GM21717 (cell line): Measurements from ENCODE around the gene SOX13.

Experiments
- ATAC-seq: cut with Tn5 transposase; IDR thresholded peaks from one replicate; pipeline ENCODE4 v1.9.1; 2021; ENCODE audit warnings: mild to moderate bottlenecking, moderate library complexity; ENCODE audit not compliant: unreplicated experiment

SOX13 gene

DNA sequence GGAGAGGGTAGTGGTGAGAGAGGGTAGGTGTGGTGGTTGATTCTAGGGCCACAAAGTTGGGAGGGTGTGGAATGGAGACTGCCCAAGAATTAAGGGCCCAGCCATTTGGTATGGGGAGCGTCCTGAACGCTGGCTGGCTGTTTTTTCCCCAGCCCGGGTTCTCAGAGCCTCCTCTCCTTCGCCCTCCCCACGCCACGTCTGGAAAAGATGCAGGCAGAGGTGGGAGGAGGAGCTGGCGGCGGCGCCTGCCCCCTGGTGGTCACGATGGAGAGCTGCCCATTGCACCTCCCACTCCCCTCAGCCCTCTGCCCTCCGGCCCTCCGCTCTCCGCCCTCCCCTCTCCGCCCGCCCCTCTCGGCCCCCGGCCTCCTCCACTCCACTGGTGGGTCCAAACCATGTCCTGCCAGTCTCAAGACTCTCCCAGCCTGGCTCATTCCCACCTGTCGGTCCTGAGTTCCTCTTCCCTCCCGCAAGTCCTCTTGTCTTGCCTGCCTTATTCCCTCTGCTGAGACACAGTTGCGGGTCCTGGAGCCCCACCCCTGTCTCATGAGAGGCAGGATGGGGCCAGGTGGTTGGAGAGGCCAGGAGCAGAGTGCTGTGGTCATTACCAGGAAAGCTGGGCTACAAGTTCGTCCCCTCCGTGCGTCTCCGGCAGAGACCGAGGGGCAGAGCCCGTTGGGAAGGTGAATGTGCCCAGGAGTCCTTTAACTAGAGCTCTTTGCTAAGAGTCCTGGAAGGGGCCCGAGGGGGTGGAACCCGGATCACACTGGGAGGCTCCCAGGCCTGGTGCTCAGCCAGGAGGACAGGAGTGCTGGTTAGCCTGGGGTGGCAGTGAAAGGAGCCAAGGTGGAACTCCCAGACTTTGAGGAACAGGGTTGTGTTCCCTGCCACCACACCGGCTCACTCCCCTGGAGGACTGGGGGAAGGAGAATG lies 56.3 kb downstream of the SOX13 start:
- no peak for ATAC-seq

- ATAC-seq: no peak
These were observed 57.3 kb downstream of the SOX13 start for GRCh38 chr1:204130178-204130577.

- no peak for ATAC-seq
These were observed 58.3 kb downstream of the SOX13 start for GRCh38 chr1:204130981-204131892.

GRCh38 chr1:204131978-204132377 lies 59.1 kb downstream of the SOX13 start:
- no peak for ATAC-seq

DNA sequence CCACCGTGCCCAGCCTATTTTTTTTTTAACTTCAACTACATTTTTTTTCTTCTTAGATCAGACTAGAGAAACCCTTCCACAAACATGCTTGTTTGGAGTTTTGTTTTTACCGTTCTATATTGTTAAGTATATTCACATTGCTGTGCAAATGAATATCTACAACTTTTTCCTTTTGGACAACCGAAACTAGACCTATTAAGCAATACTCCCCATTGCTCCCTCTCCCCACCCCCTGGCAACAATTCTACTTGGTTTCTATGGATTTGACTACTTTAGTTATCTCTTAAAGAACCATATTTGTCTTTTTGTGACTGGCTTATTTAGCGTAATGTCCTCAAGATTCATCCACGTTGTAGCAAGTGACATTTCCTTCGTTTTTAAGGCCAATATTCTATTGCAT lies 59.8 kb downstream of the SOX13 start:
- no peak for ATAC-seq

DNA sequence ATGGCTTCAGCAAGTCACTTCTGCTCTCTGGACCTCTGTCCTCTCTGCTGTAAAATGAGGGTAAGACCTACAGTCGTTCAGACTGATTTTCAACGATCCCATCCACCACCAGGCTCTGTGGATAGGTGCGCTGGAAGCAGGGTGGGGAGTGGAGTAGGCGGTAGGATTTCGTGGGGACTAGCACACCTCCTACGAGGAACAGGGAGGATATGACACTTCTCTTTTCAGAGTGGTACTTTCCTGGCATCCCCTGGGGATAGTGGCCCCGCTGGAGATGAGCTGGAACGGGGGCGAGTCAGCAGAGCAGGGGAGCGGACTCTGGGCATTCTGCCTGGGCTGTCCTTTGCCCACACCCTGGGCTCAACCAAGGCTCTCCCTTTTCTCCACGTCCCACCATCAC lies 61.2 kb downstream of the SOX13 start:
- no peak for ATAC-seq

DNA sequence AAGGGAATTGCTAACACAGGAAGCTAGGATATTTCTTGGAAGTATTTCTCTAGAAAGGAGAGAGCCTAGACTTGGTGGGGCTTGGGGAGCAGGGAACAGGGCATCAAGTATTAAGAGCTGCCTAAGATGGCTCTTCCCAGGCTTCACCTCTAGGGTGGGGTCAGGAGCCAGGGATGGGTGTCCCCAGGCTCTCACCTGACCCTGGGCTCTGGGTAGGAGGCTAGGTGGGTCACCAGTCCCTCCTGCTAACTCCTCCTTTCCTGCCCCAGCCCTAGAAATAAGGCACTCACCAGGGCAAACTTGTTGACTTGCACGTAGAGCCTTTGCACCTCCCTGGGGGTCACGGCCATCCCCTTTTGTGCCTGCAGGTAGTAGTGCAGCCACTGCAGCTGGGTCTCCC lies 63.9 kb downstream of the SOX13 start:
- ATAC-seq: no peak

DNA sequence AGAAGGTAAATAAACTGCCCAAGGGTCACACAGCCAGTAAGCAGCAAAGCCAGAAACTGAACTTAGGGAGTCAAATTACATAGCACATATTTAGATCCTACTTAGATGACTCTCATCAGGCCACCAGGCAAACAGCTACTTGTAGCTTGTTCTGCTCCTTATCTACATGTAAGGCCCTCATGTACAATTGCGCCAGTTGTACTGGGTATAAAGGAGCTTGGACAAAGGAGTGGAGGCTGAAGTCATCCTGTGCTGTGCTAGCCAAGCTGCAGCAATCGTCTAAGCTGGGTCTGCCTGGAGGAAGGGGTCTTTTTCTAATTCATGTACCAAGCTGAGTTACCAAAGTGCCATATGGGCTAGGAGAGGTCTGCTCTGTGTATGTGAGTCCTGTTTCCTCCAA lies 66.2 kb downstream of the SOX13 start:
- ATAC-seq: no peak

DNA sequence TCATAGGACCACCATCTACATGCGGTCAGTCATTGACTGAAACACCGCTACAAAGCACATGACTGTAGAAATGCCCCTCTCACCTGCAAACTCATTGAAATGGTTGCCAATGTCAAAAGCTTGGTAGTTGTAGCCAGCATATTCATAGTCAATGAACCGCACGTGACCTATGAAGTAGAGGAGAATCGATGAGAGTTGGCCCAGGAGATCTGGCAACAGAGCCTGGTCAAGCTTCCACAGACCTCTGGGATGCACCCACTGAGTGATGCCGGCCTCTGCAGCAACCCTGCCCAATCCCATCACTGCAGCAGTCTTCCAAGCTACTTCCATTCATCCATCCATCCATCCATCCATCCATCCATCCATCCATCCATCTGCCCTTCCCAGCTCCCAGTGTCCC lies 67.0 kb downstream of the SOX13 start:
- ATAC-seq: no peak

DNA sequence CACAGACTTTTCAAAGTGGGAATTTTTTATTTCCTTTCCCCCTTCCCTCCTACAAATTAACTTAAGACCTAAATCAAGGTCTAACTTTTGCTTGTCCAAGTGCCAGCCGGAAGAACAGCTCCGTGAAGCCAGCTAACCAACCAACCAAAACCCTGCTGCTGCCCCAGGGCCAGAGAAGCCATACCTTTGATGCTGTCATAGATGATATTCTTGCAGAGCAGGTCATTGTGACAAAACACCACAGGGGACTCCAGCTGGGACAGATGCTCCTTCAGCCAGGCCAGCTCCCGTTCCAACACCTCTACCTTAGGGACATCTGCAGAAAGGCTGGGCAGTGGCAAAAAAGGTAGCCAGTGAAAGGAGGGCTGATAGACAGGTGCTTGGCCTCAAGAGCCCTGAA lies 68.2 kb downstream of the SOX13 start:
- ATAC-seq: no peak

DNA sequence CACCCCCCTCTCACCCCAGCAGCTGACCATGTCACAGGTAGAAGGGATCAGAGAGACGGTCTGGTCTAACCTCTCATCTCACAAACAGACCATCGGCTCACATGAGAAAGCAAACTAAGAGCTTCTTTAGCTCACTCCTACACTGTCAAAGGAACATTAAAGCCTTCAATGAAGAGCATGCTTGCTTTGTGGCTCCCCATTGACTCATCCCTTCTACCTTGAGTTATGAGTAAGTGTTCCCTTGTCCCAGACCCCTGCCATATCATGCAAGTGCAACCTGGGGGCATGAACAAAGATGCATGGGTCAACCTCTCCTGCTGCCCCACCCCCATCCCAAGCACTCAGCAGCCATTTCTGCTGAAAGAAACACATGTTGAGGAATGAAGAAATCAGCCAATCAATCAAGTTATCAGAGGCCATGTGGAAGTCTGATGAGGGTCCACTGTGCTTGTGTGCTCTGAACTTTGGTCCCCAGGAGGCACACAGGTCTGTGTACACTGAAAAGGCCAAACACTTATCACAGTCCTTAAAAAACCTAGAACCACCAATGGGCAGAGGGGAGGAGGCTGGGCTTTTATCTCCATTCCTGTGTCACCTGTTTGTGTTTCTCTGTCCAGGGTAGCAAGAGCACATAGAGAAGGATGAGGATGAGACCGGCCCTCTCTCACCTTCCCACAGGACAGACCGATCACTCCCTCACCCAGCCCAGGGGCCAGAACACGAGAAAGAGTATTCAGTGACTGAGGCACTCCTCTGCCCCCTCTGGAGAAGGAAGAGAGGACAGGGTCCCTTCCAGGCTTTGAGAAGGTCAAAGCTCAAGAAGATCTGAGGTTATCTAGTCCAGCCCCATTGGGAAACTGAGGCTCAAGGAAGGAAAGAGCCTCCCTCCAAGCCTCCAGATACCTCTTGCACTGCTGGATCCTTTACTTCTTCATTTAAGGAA lies 69.4 kb downstream of the SOX13 start:
- ATAC-seq: no peak

DNA sequence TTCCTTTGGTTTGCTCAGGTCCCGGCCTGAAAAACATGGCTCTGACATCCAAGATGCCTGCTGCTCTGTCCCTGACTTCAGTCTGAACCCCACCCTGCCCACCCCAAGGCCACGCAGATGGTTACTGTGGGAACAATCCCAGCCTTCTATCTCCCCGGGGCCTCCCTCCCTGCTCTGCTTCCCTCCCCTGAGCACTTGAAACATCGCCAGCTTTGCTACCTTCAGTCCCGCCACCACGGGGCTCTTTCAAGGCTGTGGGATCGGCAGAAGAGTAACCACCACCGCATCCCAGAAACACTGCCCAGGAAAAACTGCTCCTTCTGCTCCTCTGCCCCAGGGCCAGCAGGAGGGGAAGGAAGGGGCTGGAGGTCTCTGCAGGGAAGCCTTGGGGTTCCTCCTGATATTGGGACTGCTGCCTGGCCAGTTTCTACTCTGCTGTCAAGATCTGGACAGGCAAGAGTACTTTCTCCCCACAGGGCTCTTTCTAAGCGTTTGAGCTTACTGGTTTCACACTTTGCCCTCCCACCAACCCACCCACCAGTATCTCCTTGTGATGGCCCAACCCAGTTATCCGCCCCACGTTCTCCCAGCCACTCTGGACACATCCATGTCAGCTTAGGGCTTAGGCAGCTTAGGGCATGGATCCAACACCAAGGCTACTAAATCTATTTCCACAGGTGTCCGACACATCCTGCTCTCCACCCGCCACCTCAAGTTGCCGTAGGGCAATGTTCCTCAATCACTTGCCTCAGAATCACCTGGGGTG lies 70.5 kb downstream of the SOX13 start:
- no peak for ATAC-seq

DNA sequence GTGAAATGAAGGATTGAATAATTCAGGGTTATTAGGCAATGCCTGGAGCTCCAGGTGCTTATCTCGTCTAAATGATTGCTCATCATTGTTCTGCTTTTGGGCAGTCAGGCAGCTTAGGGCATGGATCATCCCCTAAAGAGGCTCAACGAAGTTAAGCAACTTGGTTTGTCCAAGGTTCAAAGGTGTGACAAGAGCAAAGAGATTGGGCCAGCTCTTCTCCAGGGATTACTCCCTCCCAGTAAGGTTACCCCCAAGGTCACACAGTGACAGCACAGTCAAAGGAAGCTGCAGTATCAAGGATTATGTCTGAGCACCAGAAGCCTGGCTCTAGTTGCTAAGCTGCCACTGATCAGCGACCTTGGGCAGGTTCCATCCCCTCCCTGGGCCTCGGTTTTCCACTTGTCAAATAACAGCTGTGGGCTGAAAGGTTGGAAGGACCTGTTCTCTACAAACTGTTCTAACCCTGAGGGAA lies 72.2 kb downstream of the SOX13 start:
- no peak for ATAC-seq

GRCh38 chr1:204146309-204146708 lies 73.4 kb downstream of the SOX13 start:
- no peak for ATAC-seq

DNA sequence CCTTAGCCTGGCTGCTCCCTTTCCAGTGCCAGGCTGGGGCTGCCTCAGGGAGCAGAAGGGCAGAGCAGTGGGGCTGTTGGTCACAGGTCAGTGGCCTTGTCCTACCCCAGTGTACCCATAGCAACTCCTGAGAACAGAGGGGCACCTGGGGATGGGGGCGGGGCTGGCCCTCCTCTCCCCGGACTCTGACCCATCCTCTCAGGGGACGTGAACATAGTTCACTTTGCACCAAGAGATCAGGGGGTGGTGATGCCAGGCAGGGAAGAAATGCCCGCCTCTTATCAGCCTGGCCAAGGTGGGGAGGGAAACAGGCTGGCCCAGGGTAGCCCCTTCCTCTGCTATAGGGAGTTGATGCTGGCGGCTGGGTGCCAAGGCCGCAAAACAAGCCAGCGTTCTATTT lies 74.0 kb downstream of the SOX13 start:
- ATAC-seq: no peak

DNA sequence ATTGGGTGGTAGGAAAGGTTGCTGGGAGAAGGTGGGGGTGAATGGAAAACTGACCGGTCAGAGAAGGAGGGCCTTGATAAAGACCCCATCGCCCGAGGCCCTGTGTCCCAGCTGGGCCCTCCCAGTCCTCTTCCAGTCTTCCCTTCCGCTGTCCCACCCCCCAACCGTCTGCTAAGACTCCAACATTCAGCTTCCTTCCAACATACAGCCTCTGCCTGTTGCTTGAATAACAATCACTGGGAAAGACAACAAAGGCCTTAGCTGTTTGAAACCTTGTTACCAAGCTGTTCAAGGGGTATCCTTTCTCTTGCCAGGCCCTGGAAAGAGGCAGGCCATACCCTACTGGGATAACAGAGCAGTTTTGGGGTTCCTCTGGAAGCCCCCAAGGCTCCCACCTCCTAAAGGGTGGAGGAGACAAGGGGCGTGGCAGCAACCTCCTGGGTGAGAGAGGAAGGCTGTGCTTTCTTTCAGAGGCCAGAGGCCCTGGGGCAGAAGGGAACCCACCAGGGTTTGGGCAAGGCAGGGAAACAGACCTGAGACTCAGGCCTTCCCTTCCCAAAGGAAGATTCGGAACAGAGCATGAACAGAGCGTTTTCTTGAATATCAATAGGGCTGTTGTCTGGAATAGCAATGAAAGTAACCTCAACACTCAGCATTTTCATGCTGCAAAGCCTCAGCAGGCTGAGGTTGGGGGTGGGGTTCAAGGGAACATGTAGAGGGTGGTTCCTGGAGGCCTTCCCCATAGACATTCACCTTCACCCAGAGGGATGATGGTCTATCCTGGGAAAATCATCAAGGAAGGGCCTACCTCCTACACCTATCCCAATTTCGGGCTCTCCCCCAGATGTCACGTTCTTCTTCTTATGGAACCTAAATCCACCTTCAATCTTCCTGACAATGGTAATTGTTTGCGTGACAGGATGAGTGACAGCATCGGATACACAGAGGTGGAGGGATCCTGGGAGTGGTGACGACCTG lies 74.8 kb downstream of the SOX13 start:
- no peak for ATAC-seq

DNA sequence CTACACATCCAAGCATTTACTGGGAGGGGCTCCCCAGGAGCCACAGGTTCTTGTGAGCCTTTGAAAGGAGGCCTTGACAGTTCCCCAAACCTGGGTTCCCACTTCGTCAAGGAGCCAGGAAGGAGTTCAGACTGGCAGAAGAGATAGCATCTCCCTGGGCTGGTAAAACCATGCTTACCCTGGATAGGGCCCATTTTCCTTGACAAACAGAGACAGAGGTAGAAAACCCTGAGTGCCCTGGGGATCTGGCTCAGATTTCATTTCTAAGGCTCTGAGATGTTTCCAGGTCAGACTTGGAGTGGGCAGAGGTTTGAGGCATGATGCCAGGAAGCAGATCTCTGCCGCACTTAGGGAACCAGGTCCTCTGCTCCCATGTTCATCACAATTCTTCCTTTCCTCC lies 76.2 kb downstream of the SOX13 start:
- no peak for ATAC-seq

DNA sequence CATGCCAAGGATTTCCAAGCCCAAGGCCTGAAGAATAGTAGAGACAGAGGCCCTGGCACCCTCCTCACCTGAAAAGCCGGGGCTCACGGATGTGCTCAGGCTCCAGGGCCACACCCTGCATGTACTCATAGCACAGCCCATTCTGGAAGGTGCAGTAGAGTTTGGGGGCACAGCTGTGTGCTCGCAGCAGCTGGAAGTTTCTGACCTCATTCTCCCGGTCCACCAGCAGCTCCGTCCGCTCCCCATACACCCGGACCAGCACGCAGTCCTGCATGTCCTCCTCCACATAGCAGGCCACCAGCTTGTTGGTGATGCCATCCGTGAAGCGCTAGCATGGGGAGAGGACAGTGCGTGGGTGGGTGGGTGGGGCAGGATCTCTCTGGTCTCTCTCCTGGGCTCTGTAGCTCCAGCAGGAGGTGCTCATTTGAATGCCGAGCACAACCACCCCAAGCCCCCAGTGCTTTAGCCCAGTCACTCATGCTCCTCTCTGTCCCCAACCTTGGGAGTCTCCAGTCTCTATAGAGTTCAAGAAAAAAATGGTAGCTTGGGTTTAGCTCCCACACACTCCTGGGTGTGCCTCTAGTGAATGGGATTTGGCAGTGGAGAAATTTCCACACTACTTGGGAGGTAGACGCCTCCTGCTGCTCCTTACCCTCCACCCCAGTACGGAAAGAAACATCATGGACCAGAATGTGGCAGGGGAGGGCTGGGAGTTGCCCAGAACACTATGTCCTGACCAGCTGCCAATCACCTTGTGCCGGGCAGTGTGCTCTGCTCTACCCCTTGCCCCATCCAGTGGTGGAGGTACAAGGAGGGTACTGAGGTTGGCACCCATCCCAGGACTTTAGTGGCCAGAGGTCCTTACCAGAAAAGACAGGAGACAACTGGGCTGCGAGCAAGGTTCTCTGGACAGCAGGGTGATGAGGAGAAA lies 77.0 kb downstream of the SOX13 start:
- ATAC-seq: no peak
